Colonic mucosa (tissue), 4 donors: ENCODE results near the gene DDX42. TPM values are rescaled to one million over a fixed set of nuclear protein-coding genes. Genes with fewer than 3 reads are reported as not detected.

ENCODE experiments used
- DNase-seq: peaks from one replicate; pipeline ENCODE4 v3.0.0-alpha.2; 2020
- H3K27ac ChIP-seq: fragments of 200-600 bp; one replicate; pipeline ENCODE4 v1.8.0; 2021
- H3K27me3 ChIP-seq: fragments of 200-600 bp; one replicate; pipeline ENCODE4 v1.8.0; 2021
- H3K36me3 ChIP-seq: fragments of 200-600 bp; one replicate; pipeline ENCODE4 v1.8.0; 2021
- H3K4me1 ChIP-seq: fragments of 200-600 bp; one replicate; pipeline ENCODE4 v1.8.0; 2021; ENCODE audit warnings: mild to moderate bottlenecking
- H3K4me3 ChIP-seq: fragments of 200-600 bp; one replicate; pipeline ENCODE4 v1.8.0; 2021
- H3K9ac ChIP-seq, 2 donors: one replicate each; pipeline ENCODE4 v1.7.0; 2013; ENCODE audit warnings: control low read depth in 2 of 2, low read depth in 2 of 2, low read length in 2 of 2
- H3K9me3 ChIP-seq: fragments of 200-600 bp; one replicate; pipeline ENCODE4 v1.8.0; 2021
- CTCF ChIP-seq: fragments of 200-600 bp; IDR thresholded peaks from one replicate; pipeline ENCODE4 v1.8.0; 2022; ENCODE audit warnings: antibody characterized with exemption, mild to moderate bottlenecking
- intact Hi-C: fragments of 100-400 bp; cut with DNase I; formaldehyde crosslinking; loops from one replicate; pipeline ENCODE4 v1.14.1; 2022
- total RNA-seq, 2 donors: library from RNA; stranded (reverse); fragmentation: NEBNext Ultra II Directional in 1 of 2; extraction: Animal tissue kit (Norgen Biotek cat#: 25700) in 1 of 2; gene quantifications; one replicate each; pipeline ENCODE4 v1.2.1, GENCODE V29; 2021
- donor health status: healthy.
- donor health status: DM: no; HTN: no; CAD: no.
- donor health status: DM: no; HTN: no; CAD: no.

DDX42 gene
- total RNA-seq, 2 donors from 2014 or later: 71.1 to 74.5 TPM

GRCh38 chr17:63780928-63781327 is 7.0 kb downstream of the DDX42 start:
- no peak for DNase-seq
- Histone ChIP-seq H3K36me3 (no peaks in the 10 kb centered on the region), H3K27ac (no peak overlapping the region), H3K4me1 (no peaks in the 10 kb centered on the region), H3K9ac (no peak overlapping the region), H3K27me3 (no peaks in the 10 kb centered on the region), H3K9me3 (no peaks in the 10 kb centered on the region), H3K4me3 (no peak overlapping the region)
- intact Hi-C loops: no loop called here
- no peak for TF ChIP-seq CTCF

GRCh38 chr17:63783522-63783921 is 9.6 kb downstream of the DDX42 start:
- Histone ChIP-seq H3K9ac (no peak overlapping the region), H3K4me3 (no peak overlapping the region), H3K4me1 (no peaks in the 10 kb centered on the region), H3K36me3 (no peaks in the 10 kb centered on the region), H3K9me3 (no peaks in the 10 kb centered on the region), H3K27me3 (no peaks in the 10 kb centered on the region), H3K27ac (no peak overlapping the region)
- no peak for DNase-seq
- intact Hi-C loops: no loop called here
- TF ChIP-seq CTCF: no peak

- H3K4me1 ChIP-seq: no peaks in the 10 kb centered on the region
- H3K9ac ChIP-seq: no peak overlapping the region
- DNase-seq: no peak
- intact Hi-C loops: no loop called here
- H3K27ac ChIP-seq: no peak overlapping the region
- no peaks in the 10 kb centered on the region for H3K27me3 ChIP-seq
- no peak for TF ChIP-seq CTCF
- H3K36me3 ChIP-seq: no peaks in the 10 kb centered on the region
- H3K9me3 ChIP-seq: no peaks in the 10 kb centered on the region
- H3K4me3 ChIP-seq: no peak overlapping the region
These were observed 11.6 kb downstream of the DDX42 start for GRCh38 chr17:63785556-63785955.

GRCh38 chr17:63786117-63786516 is 12.1 kb downstream of the DDX42 start:
- no peak for DNase-seq
- H3K36me3 ChIP-seq: no peaks in the 10 kb centered on the region
- intact Hi-C loops: no loop called here
- no peaks in the 10 kb centered on the region for H3K9me3 ChIP-seq
- H3K9ac ChIP-seq: no peak overlapping the region
- H3K4me3 ChIP-seq: no peak overlapping the region
- H3K27ac ChIP-seq: no peak overlapping the region
- no peaks in the 10 kb centered on the region for H3K27me3 ChIP-seq
- no peak for TF ChIP-seq CTCF
- no peaks in the 10 kb centered on the region for H3K4me1 ChIP-seq

GRCh38 chr17:63786971-63787711 is 13.2 kb downstream of the DDX42 start:
- H3K27ac ChIP-seq: no peak overlapping the region
- H3K9ac ChIP-seq: no peak overlapping the region
- no peak for TF ChIP-seq CTCF
- H3K36me3 ChIP-seq: peaks cover under 1% of the 10 kb centered on the region
- no peak overlapping the region for H3K4me3 ChIP-seq
- no peak for DNase-seq
- intact Hi-C loops: no loop called here
- H3K4me1 ChIP-seq: no peaks in the 10 kb centered on the region
- no peaks in the 10 kb centered on the region for H3K9me3 ChIP-seq
- H3K27me3 ChIP-seq: no peaks in the 10 kb centered on the region
